ENCODE data around the gene CACNA1S. TPM values are rescaled to one million over a fixed set of nuclear protein-coding genes. Genes with fewer than 3 reads are reported as not detected.

CACNA1S gene
- total RNA-seq, 1 donor from 2014 or later = not detected

DNA sequence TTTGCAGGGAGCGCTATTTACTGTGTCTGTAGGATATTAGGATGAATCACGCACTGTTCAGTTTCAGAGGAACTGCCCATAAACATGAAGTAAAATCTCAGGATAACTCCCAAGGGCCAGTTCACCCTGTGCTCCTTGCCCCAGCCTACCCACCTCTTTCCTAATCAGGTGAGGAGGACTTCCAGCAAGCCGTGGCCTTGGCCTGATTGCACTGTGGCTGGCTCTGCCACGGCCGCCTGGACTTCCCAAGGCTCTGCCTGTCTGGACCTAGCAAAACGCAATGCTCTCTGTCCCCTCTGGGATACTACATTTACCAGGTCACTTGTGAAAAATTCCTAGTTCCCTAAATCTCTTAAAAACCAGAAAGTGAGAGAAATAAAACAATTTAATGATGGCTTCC is 22.2 kb upstream of the CACNA1S start:
- Mint-ChIP-seq H3K27ac (no peak overlapping the region), H3K4me1 (no peaks in the 10 kb centered on the region), H3K36me3 (ENCODE audit: low read depth) (peaks cover 3% of the 10 kb centered on the region), H3K27me3 (no peaks in the 10 kb centered on the region), H3K9me3 (no peaks in the 10 kb centered on the region), H3K4me3 (no peak overlapping the region)
- intact Hi-C loops (cut with micrococcal nuclease) = no loop called here
- DNase-seq = no peak

DNA sequence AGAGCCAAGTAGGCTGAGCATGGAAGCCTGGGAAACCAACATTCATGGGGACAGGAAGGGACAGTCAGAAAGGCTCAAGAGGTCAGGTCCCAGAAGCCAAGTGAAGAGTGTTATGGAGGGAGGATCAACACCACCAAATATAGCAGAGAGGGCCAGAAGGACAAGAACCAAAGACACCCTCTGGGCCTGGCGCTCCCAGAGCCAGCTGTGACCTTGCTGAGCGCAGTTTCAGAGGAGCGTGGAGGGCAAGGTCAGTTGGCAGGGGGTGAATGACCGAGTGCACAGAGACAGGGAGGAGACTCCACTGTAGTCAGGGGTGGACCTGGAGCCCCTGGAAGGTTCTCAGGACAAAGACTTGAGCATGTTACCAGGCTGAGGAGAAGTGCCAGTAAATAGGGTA is 19.2 kb upstream of the CACNA1S start:
- no peak for DNase-seq
- H3K27ac Mint-ChIP-seq = no peak overlapping the region
- no peaks in the 10 kb centered on the region for H3K27me3 Mint-ChIP-seq
- no peak overlapping the region for H3K4me3 Mint-ChIP-seq
- intact Hi-C loops (cut with micrococcal nuclease) = no loop called here
- H3K36me3 Mint-ChIP-seq (ENCODE audit: low read depth) = peaks cover 3% of the 10 kb centered on the region
- no peaks in the 10 kb centered on the region for H3K9me3 Mint-ChIP-seq
- no peaks in the 10 kb centered on the region for H3K4me1 Mint-ChIP-seq

- Mint-ChIP-seq H3K27ac (no peak overlapping the region), H3K4me3 (no peak overlapping the region), H3K36me3 (ENCODE audit: low read depth) (no peaks in the 10 kb centered on the region), H3K27me3 (peaks cover 4% of the 10 kb centered on the region), H3K9me3 (no peaks in the 10 kb centered on the region), H3K4me1 (no peaks in the 10 kb centered on the region)
- intact Hi-C loops (cut with micrococcal nuclease) = no loop called here
- DNase-seq = no peak
Observed at GRCh38 chr1:201128962-201129361, 16.7 kb upstream of the CACNA1S start.

DNA sequence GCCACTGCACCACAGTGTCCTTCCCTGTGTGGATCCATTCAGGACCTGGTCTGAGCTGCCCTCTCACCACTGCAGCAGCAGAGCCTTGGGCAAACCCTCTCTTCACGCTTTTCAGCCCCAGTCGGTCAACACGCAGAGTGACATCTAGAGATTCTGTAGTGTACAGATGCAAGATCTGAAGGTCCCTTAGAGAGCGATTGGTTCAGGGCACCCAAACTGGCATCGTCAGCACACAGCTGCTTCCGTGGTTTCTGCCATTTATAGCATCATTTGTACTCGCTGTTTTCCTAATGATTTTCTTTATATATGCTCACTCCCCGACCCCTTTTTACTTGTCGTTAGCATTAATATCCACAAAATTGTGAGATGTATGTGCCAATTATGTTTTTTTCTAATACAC is 16.2 kb upstream of the CACNA1S start:
- no peak for DNase-seq
- no peak overlapping the region for H3K27ac Mint-ChIP-seq
- H3K4me1 Mint-ChIP-seq = no peaks in the 10 kb centered on the region
- H3K36me3 Mint-ChIP-seq (ENCODE audit: low read depth) = no peaks in the 10 kb centered on the region
- H3K4me3 Mint-ChIP-seq = no peak overlapping the region
- peaks cover 8% of the 10 kb centered on the region for H3K27me3 Mint-ChIP-seq
- H3K9me3 Mint-ChIP-seq = no peaks in the 10 kb centered on the region
- intact Hi-C loops (cut with micrococcal nuclease) = no loop called here

- DNase-seq = no peak
- H3K36me3 Mint-ChIP-seq (ENCODE audit: low read depth) = no peaks in the 10 kb centered on the region
- no peak overlapping the region for H3K27ac Mint-ChIP-seq
- no peaks in the 10 kb centered on the region for H3K9me3 Mint-ChIP-seq
- intact Hi-C loops (cut with micrococcal nuclease) = no loop called here
- H3K4me3 Mint-ChIP-seq = no peak overlapping the region
- no peaks in the 10 kb centered on the region for H3K4me1 Mint-ChIP-seq
- H3K27me3 Mint-ChIP-seq = peaks cover 8% of the 10 kb centered on the region
Observed at GRCh38 chr1:201127755-201128455, 15.7 kb upstream of the CACNA1S start.

DNA sequence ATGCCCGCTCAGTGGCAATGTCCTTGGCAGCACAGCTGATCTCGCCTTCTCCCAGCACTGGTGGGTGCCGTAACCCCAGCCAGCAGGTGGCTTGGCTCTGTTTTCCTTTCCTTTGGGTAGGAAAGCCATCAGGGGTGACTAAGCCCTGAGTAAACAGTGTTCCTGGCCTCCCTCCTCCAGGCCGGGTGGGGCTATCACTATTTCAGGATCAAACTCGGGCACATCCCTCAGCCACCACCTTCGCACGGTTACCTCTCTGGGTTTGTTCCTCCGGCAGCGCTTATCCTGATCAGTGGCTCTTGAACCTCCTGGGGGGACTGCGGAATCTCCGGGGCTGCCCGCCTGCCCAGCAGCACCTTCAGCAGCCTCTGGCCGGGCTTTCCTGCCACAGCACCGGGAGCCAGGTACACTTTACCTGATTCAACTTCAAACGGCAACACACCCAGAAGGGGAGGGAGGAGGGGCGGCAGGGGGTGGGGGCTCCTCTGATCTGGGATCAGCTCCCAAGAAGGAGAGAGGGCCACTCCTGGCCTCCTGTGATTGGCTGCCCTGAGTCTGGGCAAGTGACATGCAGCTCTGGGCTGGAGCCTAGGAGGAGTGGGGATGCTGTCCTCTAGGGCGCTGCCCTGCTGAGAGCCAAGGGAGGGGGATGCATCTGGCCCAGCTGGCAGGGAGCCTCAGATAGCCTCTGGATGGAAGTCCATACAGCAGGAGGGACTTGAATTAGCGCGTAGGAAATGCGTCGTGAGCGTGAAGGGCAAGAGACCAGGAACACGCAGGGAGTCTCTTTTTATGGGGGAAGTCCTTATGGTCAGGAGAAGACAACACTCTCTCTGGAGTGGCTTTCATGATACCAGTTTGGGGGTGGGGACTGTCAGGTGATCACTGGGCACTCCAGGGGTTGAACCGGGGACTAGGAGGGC is 14.9 kb upstream of the CACNA1S start, which contains the start of gene ASCL5:
ASCL5 (minus strand) TSS at position 353 of the 923 bp plus-strand sequence. CDS start 11,812 bp downstream, outside the sequence.
- Mint-ChIP-seq H3K36me3 (ENCODE audit: low read depth) (no peaks in the 10 kb centered on the region), H3K4me3 (no peak within 1 kb of the TSS), H3K27me3 (peaks cover 8% of the 10 kb centered on the region), H3K9me3 (no peaks in the 10 kb centered on the region), H3K4me1 (no peaks in the 10 kb centered on the region), H3K27ac (no peak within 1 kb of the TSS)
- intact Hi-C loops (cut with micrococcal nuclease) = no loop called here
- DNase-seq = no peak

- intact Hi-C loops (cut with micrococcal nuclease) = no loop called here
- Mint-ChIP-seq H3K27ac (no peak overlapping the region), H3K4me1 (no peaks in the 10 kb centered on the region)
Observed at GRCh38 chr1:201126463-201126831, 14.2 kb upstream of the CACNA1S start.

GRCh38 chr1:201125800-201126199 is 13.6 kb upstream of the CACNA1S start:
- Mint-ChIP-seq H3K4me1 (no peaks in the 10 kb centered on the region), H3K4me3 (no peak overlapping the region), H3K27ac (no peak overlapping the region), H3K36me3 (ENCODE audit: low read depth) (no peaks in the 10 kb centered on the region), H3K9me3 (no peaks in the 10 kb centered on the region), H3K27me3 (peaks cover 11% of the 10 kb centered on the region)
- intact Hi-C loops (cut with micrococcal nuclease) = no loop called here
- DNase-seq = no peak

More at GRCh38 chr1:201126463-201126831, 14.2 kb upstream of the CACNA1S start:
- Mint-ChIP-seq H3K36me3 (ENCODE audit: low read depth) (no peaks in the 10 kb centered on the region), H3K9me3 (no peaks in the 10 kb centered on the region), H3K4me3 (no peak overlapping the region), H3K27me3 (peaks cover 9% of the 10 kb centered on the region)
- no peak for DNase-seq

GRCh38 chr1:201125019-201125418 is 12.8 kb upstream of the CACNA1S start:
- no peak overlapping the region for H3K4me3 Mint-ChIP-seq
- H3K27ac Mint-ChIP-seq = no peak overlapping the region
- intact Hi-C loops (cut with micrococcal nuclease) = no loop called here
- DNase-seq = no peak
- peaks cover 16% of the 10 kb centered on the region for H3K27me3 Mint-ChIP-seq
- no peaks in the 10 kb centered on the region for H3K4me1 Mint-ChIP-seq
- no peaks in the 10 kb centered on the region for H3K9me3 Mint-ChIP-seq
- H3K36me3 Mint-ChIP-seq (ENCODE audit: low read depth) = no peaks in the 10 kb centered on the region

DNA sequence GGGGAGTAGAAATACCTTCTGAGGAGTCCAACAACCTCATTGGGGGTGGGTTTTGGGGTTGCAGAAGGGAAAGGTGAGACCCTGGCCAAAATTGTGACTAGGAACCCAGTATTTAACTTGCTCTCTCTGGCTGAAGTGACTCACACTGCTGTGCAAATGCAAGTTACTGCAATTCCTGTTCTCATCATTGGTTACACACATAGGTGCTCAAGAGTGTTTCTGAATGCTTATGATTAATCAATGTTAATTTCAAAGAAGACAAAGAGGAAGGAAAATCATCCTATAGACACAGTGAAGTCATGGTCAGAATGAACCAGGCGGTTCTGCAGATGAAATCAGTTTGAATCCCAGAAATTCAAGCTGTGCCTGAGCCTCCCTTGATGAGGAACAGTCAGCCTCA is 11.6 kb upstream of the CACNA1S start:
- intact Hi-C loops (cut with micrococcal nuclease) = no loop called here
- no peak for DNase-seq
- Mint-ChIP-seq H3K36me3 (ENCODE audit: low read depth) (no peaks in the 10 kb centered on the region), H3K27me3 (peaks cover 16% of the 10 kb centered on the region), H3K9me3 (no peaks in the 10 kb centered on the region), H3K4me3 (no peak overlapping the region), H3K4me1 (no peaks in the 10 kb centered on the region), H3K27ac (no peak overlapping the region)

- no peaks in the 10 kb centered on the region for H3K4me1 Mint-ChIP-seq
- no peak overlapping the region for H3K27ac Mint-ChIP-seq
- no peaks in the 10 kb centered on the region for H3K9me3 Mint-ChIP-seq
- H3K36me3 Mint-ChIP-seq (ENCODE audit: low read depth) = no peaks in the 10 kb centered on the region
- DNase-seq = no peak
- peaks cover 23% of the 10 kb centered on the region for H3K27me3 Mint-ChIP-seq
- no peak overlapping the region for H3K4me3 Mint-ChIP-seq
- intact Hi-C loops (cut with micrococcal nuclease) = no loop called here
Observed at GRCh38 chr1:201122321-201122957, 10.2 kb upstream of the CACNA1S start.

DNA sequence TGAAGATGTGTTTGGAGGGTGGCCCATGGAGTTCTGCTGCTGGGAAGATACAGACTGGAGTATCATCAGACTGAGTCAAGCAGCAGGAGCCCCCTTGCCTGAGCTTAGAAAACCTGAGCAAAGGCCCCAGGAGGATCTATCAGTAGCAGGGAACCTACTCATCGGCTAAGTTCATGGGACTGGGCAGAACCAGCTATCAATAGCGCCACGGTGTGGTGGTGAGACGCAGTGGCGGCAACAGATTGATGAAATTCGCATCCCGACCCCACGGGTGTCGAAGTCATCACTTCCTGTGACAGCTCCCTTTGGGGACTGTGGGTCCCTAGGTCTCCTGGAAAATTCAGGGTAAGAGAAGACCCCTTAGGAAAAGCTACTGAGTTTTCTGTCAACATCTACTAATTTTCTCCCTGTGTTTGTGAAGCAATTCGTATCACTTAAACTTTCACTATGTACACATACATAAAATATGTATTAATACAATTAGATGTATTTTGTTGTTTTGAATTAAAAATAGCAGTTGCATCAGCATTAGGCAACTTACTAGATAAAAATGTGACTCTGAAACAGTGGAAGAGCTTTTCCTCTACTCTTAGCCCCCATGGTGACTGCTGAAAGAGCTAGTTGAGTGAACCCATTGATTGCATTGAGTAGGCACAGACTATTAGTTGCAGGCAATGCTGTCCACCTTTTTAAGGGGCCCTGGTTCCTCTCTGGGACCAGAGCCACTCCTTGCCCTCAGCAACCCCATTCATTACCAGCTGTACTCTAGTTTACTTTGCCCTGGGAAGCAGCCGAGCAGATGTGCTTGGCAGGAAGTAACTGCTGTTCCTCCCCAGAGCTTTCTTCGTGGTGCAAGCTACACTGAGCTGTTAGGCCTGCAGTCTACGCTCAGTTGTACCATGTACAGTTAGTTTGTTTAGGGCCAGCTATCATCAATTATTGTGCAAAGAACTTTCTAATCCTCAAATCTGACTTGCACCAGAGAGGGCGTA is 7.3 kb upstream of the CACNA1S start:
- peak; percentile 82 for DNase-seq
- Mint-ChIP-seq H3K4me1 (peaks cover under 1% of the 10 kb centered on the region), H3K4me3 (no peak overlapping the region), H3K27me3 (peaks cover 41% of the 10 kb centered on the region), H3K9me3 (no peaks in the 10 kb centered on the region), H3K36me3 (ENCODE audit: low read depth) (no peaks in the 10 kb centered on the region), H3K27ac (no peak overlapping the region)
- intact Hi-C loops (cut with micrococcal nuclease) = no loop called here

GRCh38 chr1:201116091-201116490 is 3.9 kb upstream of the CACNA1S start:
- no peak overlapping the region for H3K27ac Mint-ChIP-seq
- H3K9me3 Mint-ChIP-seq = no peaks in the 10 kb centered on the region
- H3K4me3 Mint-ChIP-seq = no peak overlapping the region
- peaks cover 44% of the 10 kb centered on the region for H3K27me3 Mint-ChIP-seq
- H3K36me3 Mint-ChIP-seq (ENCODE audit: low read depth) = no peaks in the 10 kb centered on the region
- H3K4me1 Mint-ChIP-seq = peaks cover 4% of the 10 kb centered on the region
- no peak for DNase-seq
- intact Hi-C loops (cut with micrococcal nuclease) = no loop called here
